ENCODE results near the gene MLEC.
A peak's percentile ranks its signal among the peaks of the same experiment; 100 is the strongest.

The MLEC gene

GRCh38 chr12:120736404-120737331, 49.7 kb downstream of the MLEC start:
- TF ChIP-seq CTCF (IDR thresholded peaks at IDR 0.05; ENCODE audit: low read length) (no peak), EZH2 (IDR thresholded peaks at IDR 0.05; ENCODE audit: borderline replicate concordance, low read length) (no peak)
- Histone ChIP-seq H3K9me2 (ENCODE audit: low read depth, low read length) (no peaks in the 10 kb centered on the region), H3K9ac (ENCODE audit: low read length) (no peak overlapping the region), H4K20me1 (ENCODE audit: insufficient read depth, low read length) (no peaks in the 10 kb centered on the region), H3K4me1 (ENCODE audit: insufficient read depth, low read length, severe bottlenecking) (peaks cover 5% of the 10 kb centered on the region), H3F3A (ENCODE audit: insufficient read depth, low read length) (no peaks in the 10 kb centered on the region), H3K27ac (ENCODE audit: low read depth, low read length, poor library complexity, severe bottlenecking) (no peak overlapping the region), H3K27me3 (ENCODE audit: insufficient read depth, low read length) (no peaks in the 10 kb centered on the region), H3K79me2 (ENCODE audit: insufficient read depth, low read length) (no peaks in the 10 kb centered on the region), H2AFZ (ENCODE audit: low read length) (no peak overlapping the region), H3K4me3 (ENCODE audit: low read depth, low read length, poor library complexity, severe bottlenecking) (no peak overlapping the region), H3K9me3 (ENCODE audit: low read length) (no peaks in the 10 kb centered on the region), H3K36me3 (ENCODE audit: insufficient read depth, low read length) (no peaks in the 10 kb centered on the region), H3K4me2 (ENCODE audit: low read length) (no peak overlapping the region)

GRCh38 chr12:120737557-120738251, 50.8 kb downstream of the MLEC start:
- H3K9ac ChIP-seq (ENCODE audit: low read length), result no peak overlapping the region

More at GRCh38 chr12:120737557-120738251, 50.8 kb downstream of the MLEC start:
- Histone ChIP-seq H3K27me3 (ENCODE audit: insufficient read depth, low read length) (no peaks in the 10 kb centered on the region), H3K4me2 (ENCODE audit: low read length) (no peak overlapping the region), H4K20me1 (ENCODE audit: insufficient read depth, low read length) (no peaks in the 10 kb centered on the region), H3K79me2 (ENCODE audit: insufficient read depth, low read length) (no peaks in the 10 kb centered on the region), H3K36me3 (ENCODE audit: insufficient read depth, low read length) (no peaks in the 10 kb centered on the region), H3K9me3 (ENCODE audit: low read length) (no peaks in the 10 kb centered on the region), H3K4me3 (ENCODE audit: low read depth, low read length, poor library complexity, severe bottlenecking) (no peak overlapping the region), H3K4me1 (ENCODE audit: insufficient read depth, low read length, severe bottlenecking) (peaks cover 5% of the 10 kb centered on the region), H2AFZ (ENCODE audit: low read length) (no peak overlapping the region), H3K27ac (ENCODE audit: low read depth, low read length, poor library complexity, severe bottlenecking) (no peak overlapping the region), H3F3A (ENCODE audit: insufficient read depth, low read length) (no peaks in the 10 kb centered on the region), H3K9me2 (ENCODE audit: low read depth, low read length) (no peaks in the 10 kb centered on the region)
- peak; percentile 72 for TF ChIP-seq CTCF (IDR thresholded peaks at IDR 0.05; ENCODE audit: low read length)
- TF ChIP-seq EZH2 (IDR thresholded peaks at IDR 0.05; ENCODE audit: borderline replicate concordance, low read length), result no peak

Measured in OCI-LY1 (cell line).